ENCODE results near the gene PLPPR1. TPM values are rescaled to one million over a fixed set of nuclear protein-coding genes. Genes with fewer than 3 reads are reported as not detected.

Gene PLPPR1
- polyA plus RNA-seq, 1 of the 3 experiments (the other 2 are of a cell fraction): not detected

GRCh38 chr9:101332362-101332761, 303.8 kb downstream of the PLPPR1 start:
- Histone ChIP-seq H4K20me1 (ENCODE audit: insufficient read depth) (no peaks in the 10 kb centered on the region), H3F3A (replicated peaks; ENCODE audit: insufficient read depth) (no peaks in the 10 kb centered on the region), H3K9me3 (no peaks in the 10 kb centered on the region), H3K4me1 (ENCODE audit: control insufficient read depth in 1 of 2, insufficient read depth in 2 of 2, low read depth in 1 of 2, low read length in 1 of 2) (no peaks in the 10 kb centered on the region), H3K79me2 (ENCODE audit: insufficient read depth) (no peaks in the 10 kb centered on the region), H3K4me2 (no peak overlapping the region), H3K9ac (no peak overlapping the region), H3K27me3 (ENCODE audit: insufficient read depth) (no peaks in the 10 kb centered on the region), H3K9me2 (no peaks in the 10 kb centered on the region), H3K36me3 (replicated peaks in 1 of 2; ENCODE audit: control insufficient read depth in 1 of 2, insufficient read depth in 2 of 2, low read length in 1 of 2) (no peaks in the 10 kb centered on the region), H3K27ac (ENCODE audit: low read depth in 2 of 2, low read length in 1 of 2) (no peak overlapping the region), H3K4me3 (ENCODE audit: low read depth in 2 of 2, low read length in 1 of 2) (no peak overlapping the region), H2AFZ (ENCODE audit: low read depth) (no peak overlapping the region)
- ChIA-PET CTCF (no interaction called here), POLR2A (no interaction called here)
- no peak for DNase-seq
- 63% methylated on average over 1 of the region's 1 CpG for WGBS (ENCODE audit: low lambda C conversion rate)
- TF ChIP-seq RAD21 (IDR thresholded peaks at IDR 0.05; ENCODE audit: low read length) (no peak), FOXM1 (IDR thresholded peaks at IDR 0.05; ENCODE audit: low read depth) (no peak), CHD2 (IDR thresholded peaks at IDR 0.05; ENCODE audit: low read length, partially characterized antibody) (no peak), MEF2A (IDR thresholded peaks at IDR 0.05; ENCODE audit: borderline replicate concordance, low read depth) (no peak), RCOR1 (IDR thresholded peaks at IDR 0.05; ENCODE audit: low read length) (no peak), YY1 (IDR thresholded peaks at IDR 0.05; ENCODE audit: low read depth) (no peak), MAX (IDR thresholded peaks at IDR 0.05; ENCODE audit: low read depth) (no peak), TCF12 (IDR thresholded peaks at IDR 0.05) (no peak)
- TF ChIP-seq, protein P1, sequence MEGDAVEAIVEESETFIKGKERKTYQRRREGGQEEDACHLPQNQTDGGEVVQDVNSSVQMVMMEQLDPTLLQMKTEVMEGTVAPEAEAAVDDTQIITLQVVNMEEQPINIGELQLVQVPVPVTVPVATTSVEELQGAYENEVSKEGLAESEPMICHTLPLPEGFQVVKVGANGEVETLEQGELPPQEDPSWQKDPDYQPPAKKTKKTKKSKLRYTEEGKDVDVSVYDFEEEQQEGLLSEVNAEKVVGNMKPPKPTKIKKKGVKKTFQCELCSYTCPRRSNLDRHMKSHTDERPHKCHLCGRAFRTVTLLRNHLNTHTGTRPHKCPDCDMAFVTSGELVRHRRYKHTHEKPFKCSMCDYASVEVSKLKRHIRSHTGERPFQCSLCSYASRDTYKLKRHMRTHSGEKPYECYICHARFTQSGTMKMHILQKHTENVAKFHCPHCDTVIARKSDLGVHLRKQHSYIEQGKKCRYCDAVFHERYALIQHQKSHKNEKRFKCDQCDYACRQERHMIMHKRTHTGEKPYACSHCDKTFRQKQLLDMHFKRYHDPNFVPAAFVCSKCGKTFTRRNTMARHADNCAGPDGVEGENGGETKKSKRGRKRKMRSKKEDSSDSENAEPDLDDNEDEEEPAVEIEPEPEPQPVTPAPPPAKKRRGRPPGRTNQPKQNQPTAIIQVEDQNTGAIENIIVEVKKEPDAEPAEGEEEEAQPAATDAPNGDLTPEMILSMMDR (IDR thresholded peaks at IDR 0.05): no peak
- TF ChIP-seq, protein P2, sequence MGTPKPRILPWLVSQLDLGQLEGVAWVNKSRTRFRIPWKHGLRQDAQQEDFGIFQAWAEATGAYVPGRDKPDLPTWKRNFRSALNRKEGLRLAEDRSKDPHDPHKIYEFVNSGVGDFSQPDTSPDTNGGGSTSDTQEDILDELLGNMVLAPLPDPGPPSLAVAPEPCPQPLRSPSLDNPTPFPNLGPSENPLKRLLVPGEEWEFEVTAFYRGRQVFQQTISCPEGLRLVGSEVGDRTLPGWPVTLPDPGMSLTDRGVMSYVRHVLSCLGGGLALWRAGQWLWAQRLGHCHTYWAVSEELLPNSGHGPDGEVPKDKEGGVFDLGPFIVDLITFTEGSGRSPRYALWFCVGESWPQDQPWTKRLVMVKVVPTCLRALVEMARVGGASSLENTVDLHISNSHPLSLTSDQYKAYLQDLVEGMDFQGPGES (IDR thresholded peaks at IDR 0.05; ENCODE audit: low read depth, low read length): no peak
- TF ChIP-seq, protein P3, sequence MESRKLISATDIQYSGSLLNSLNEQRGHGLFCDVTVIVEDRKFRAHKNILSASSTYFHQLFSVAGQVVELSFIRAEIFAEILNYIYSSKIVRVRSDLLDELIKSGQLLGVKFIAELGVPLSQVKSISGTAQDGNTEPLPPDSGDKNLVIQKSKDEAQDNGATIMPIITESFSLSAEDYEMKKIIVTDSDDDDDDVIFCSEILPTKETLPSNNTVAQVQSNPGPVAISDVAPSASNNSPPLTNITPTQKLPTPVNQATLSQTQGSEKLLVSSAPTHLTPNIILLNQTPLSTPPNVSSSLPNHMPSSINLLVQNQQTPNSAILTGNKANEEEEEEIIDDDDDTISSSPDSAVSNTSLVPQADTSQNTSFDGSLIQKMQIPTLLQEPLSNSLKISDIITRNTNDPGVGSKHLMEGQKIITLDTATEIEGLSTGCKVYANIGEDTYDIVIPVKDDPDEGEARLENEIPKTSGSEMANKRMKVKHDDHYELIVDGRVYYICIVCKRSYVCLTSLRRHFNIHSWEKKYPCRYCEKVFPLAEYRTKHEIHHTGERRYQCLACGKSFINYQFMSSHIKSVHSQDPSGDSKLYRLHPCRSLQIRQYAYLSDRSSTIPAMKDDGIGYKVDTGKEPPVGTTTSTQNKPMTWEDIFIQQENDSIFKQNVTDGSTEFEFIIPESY (IDR thresholded peaks at IDR 0.05; ENCODE audit: borderline replicate concordance, low read depth): no peak

GRCh38 chr9:101333490-101333889, 305.0 kb downstream of the PLPPR1 start:
- Histone ChIP-seq H3K27me3 (ENCODE audit: insufficient read depth) (no peaks in the 10 kb centered on the region), H3K4me1 (ENCODE audit: control insufficient read depth in 1 of 2, insufficient read depth in 2 of 2, low read depth in 1 of 2, low read length in 1 of 2) (no peaks in the 10 kb centered on the region), H3K9me2 (no peaks in the 10 kb centered on the region), H3F3A (replicated peaks; ENCODE audit: insufficient read depth) (no peaks in the 10 kb centered on the region), H3K4me2 (no peak overlapping the region), H3K4me3 (ENCODE audit: low read depth in 2 of 2, low read length in 1 of 2) (no peak overlapping the region), H3K9me3 (no peaks in the 10 kb centered on the region), H3K79me2 (ENCODE audit: insufficient read depth) (no peaks in the 10 kb centered on the region), H3K9ac (no peak overlapping the region), H2AFZ (ENCODE audit: low read depth) (no peak overlapping the region), H3K36me3 (replicated peaks in 1 of 2; ENCODE audit: control insufficient read depth in 1 of 2, insufficient read depth in 2 of 2, low read length in 1 of 2) (no peaks in the 10 kb centered on the region), H4K20me1 (ENCODE audit: insufficient read depth) (no peaks in the 10 kb centered on the region), H3K27ac (ENCODE audit: low read depth in 2 of 2, low read length in 1 of 2) (no peak overlapping the region)
- 43% methylated on average over 4 of the region's 4 CpGs for WGBS (ENCODE audit: low lambda C conversion rate)
- no peak for DNase-seq
- TF ChIP-seq NRF1 (IDR thresholded peaks at IDR 0.05; ENCODE audit: low read depth, low read length): no peak
- no peak for TF ChIP-seq FOXM1 (IDR thresholded peaks at IDR 0.05; ENCODE audit: low read depth)
- no peak for TF ChIP-seq POLR2AphosphoS5 (IDR thresholded peaks at IDR 0.05; ENCODE audit: low read depth, low read length)
- TF ChIP-seq GABPA (IDR thresholded peaks at IDR 0.05; ENCODE audit: low read depth): no peak
- no peak for TF ChIP-seq GATA2 (CRISPR knock-in tag; IDR thresholded peaks at IDR 0.05)
- no peak for TF ChIP-seq SMC3 (IDR thresholded peaks at IDR 0.05; ENCODE audit: low read depth, low read length)
- TF ChIP-seq, protein P4, sequence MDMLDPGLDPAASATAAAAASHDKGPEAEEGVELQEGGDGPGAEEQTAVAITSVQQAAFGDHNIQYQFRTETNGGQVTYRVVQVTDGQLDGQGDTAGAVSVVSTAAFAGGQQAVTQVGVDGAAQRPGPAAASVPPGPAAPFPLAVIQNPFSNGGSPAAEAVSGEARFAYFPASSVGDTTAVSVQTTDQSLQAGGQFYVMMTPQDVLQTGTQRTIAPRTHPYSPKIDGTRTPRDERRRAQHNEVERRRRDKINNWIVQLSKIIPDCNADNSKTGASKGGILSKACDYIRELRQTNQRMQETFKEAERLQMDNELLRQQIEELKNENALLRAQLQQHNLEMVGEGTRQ (IDR thresholded peaks at IDR 0.05; ENCODE audit: borderline replicate concordance, low read depth, low read length): no peak
- no peak for TF ChIP-seq MXI1 (IDR thresholded peaks at IDR 0.05; ENCODE audit: low read depth, low read length)
- TF ChIP-seq JUND (IDR thresholded peaks at IDR 0.05): no peak
- TF ChIP-seq NFIC (IDR thresholded peaks at IDR 0.05; ENCODE audit: borderline replicate concordance): no peak
- CTCF ChIA-PET: no interaction called here
- POLR2A ChIA-PET: no interaction called here
